SU-DHL-6 (cell line): Measurements from ENCODE around the gene ZNF524.

ENCODE experiments used
- H2AFZ ChIP-seq: fragments of 200-600 bp; sonication (generic); 2 replicates; pipeline ENCODE4 v1.6.1; 2014; ENCODE audit warnings: low read depth, mild to moderate bottlenecking, moderate library complexity, mixed read lengths, antibody characterized with exemption, low read length; ENCODE audit not compliant: severe bottlenecking
- H3F3A ChIP-seq: fragments of 200-600 bp; shearing (Covaris generic); 2 replicates; pipeline ENCODE4 v1.6.0; 2016; ENCODE audit warnings: antibody characterized with exemption, mild to moderate bottlenecking; ENCODE audit not compliant: insufficient read depth
- H3K27ac ChIP-seq: fragments of 200-600 bp; sonication (generic); 2 replicates; pipeline ENCODE4 v1.5.1; 2016; ENCODE audit warnings: low read depth, mild to moderate bottlenecking, low read length, moderate library complexity, mixed read lengths
- H3K27me3 ChIP-seq: fragments of 200-600 bp; sonication (generic), shearing (Covaris generic); 2 replicates; pipeline ENCODE4 v1.6.0; 2014; ENCODE audit warnings: mild to moderate bottlenecking, low read length
- H3K36me3 ChIP-seq: fragments of 200-600 bp; sonication (generic); 2 replicates; pipeline ENCODE4 v1.6.1; 2014; ENCODE audit warnings: mild to moderate bottlenecking, low read length, mixed read lengths
- H3K4me2 ChIP-seq: fragments of 300-600, 200-600 bp; shearing (Covaris generic), sonication (generic); 2 replicates; pipeline ENCODE4 v1.6.0; 2014; ENCODE audit warnings: low read length, low read depth, mild to moderate bottlenecking; ENCODE audit not compliant: poor library complexity, severe bottlenecking
- H3K4me3 ChIP-seq: fragments of 200-600 bp; sonication (generic); 2 replicates; pipeline ENCODE4 v1.5.1; 2014; ENCODE audit warnings: antibody characterized with exemption, low read length, mild to moderate bottlenecking, mixed read lengths; ENCODE audit not compliant: insufficient read depth, poor library complexity, severe bottlenecking
- H3K79me2 ChIP-seq: fragments of 200-600 bp; sonication (generic); 2 replicates; pipeline ENCODE4 v1.6.1; 2014; ENCODE audit warnings: mild to moderate bottlenecking, low read length, moderate library complexity; ENCODE audit not compliant: insufficient read depth
- H3K9ac ChIP-seq: fragments of 200-600 bp; sonication (generic); 2 replicates; pipeline ENCODE4 v1.7.0; 2014; ENCODE audit warnings: mild to moderate bottlenecking, low read length
- H3K9me2 ChIP-seq: fragments of 200-600 bp; sonication (generic); replicated peaks from 2 replicates; pipeline ENCODE4 v1.6.1; 2014; ENCODE audit warnings: low read length; ENCODE audit not compliant: insufficient read depth
- H3K9me3 ChIP-seq: fragments of 200-600 bp; sonication (generic); 2 replicates; pipeline ENCODE4 v1.6.1; 2014; ENCODE audit warnings: low read length, mixed read lengths; ENCODE audit not compliant: insufficient read depth
- H4K20me1 ChIP-seq: fragments of 200-600 bp; sonication (generic); 2 replicates; pipeline ENCODE4 v1.6.1; 2014; ENCODE audit warnings: low read depth, mild to moderate bottlenecking, antibody characterized with exemption, low read length, moderate library complexity, mixed read lengths
- EZH2phosphoT487 ChIP-seq: fragments of 200-600 bp; sonication (generic), shearing (Covaris generic); conservative IDR thresholded peaks from 2 replicates; pipeline ENCODE4 v1.6.1; 2018; ENCODE audit warnings: mild to moderate bottlenecking, antibody characterized with exemption, low read length, moderate library complexity, mixed read lengths
- TF ChIP-seq, protein P1 (sequence below): fragments of 200-600 bp; sonication (generic); IDR thresholded peaks from one replicate; pipeline ENCODE4 v1.5.1; 2017; ENCODE audit warnings: antibody characterized with exemption, mild to moderate bottlenecking, low read length, moderate library complexity; ENCODE audit not compliant: insufficient read depth, poor library complexity, severe bottlenecking

The ZNF524 gene

DNA sequence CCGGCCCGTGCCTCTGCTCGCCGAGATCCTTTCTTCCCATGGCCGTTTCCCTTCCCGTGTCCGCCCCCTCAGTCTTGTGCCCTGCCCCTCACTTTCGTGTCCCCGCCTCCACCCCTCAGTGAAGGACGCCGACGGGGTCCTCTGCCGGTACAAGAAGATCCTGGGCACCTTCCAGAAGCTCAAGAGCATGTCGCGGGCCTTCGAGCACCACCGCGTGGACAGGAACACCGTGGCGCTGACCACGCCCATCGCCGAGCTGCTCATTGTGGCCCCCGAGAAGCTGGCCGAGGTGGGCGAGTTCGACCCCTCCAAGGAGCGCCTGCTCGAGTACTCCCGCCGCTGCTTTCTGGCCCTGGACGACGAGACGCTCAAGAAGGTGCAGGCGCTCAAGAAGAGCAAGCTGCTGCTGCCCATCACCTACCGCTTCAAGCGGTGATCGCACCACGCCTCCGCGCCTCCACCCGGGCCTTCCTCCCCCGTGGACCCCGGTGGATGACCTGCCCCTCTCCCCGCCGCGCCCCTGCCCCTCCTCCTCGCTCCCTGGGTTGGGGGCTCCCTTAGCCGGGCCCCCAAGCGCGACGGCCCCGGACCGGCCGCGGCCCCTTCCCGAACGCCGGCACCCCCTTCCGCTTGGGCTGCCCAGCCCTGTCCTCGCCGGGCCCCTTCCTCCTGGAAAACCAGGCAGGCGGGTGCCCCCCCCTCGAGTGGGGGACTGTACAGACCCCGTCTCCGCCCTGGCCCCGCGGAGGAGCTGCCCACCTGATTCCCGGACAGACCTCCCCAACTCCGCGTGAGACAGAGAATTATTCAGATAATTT is 52.4 kb downstream of the ZNF524 start:
- Histone ChIP-seq H3K27ac (no peak overlapping the region), H3K4me2 (peak overlapping the region; percentile 19)

More for the DNA sequence above, 52.4 kb downstream of the ZNF524 start:
- TF ChIP-seq EZH2phosphoT487: no peak
- TF ChIP-seq, protein P1, sequence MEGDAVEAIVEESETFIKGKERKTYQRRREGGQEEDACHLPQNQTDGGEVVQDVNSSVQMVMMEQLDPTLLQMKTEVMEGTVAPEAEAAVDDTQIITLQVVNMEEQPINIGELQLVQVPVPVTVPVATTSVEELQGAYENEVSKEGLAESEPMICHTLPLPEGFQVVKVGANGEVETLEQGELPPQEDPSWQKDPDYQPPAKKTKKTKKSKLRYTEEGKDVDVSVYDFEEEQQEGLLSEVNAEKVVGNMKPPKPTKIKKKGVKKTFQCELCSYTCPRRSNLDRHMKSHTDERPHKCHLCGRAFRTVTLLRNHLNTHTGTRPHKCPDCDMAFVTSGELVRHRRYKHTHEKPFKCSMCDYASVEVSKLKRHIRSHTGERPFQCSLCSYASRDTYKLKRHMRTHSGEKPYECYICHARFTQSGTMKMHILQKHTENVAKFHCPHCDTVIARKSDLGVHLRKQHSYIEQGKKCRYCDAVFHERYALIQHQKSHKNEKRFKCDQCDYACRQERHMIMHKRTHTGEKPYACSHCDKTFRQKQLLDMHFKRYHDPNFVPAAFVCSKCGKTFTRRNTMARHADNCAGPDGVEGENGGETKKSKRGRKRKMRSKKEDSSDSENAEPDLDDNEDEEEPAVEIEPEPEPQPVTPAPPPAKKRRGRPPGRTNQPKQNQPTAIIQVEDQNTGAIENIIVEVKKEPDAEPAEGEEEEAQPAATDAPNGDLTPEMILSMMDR: no peak
- no peaks in the 10 kb centered on the region for H3K9me3 ChIP-seq
- peaks cover 23% of the 10 kb centered on the region for H3K79me2 ChIP-seq
- H3F3A ChIP-seq: peaks cover 6% of the 10 kb centered on the region; the same call in 1 of the 2 replicates
- no peak overlapping the region for H3K4me3 ChIP-seq
- no peak overlapping the region for H2AFZ ChIP-seq
- H3K9me2 ChIP-seq: no peaks in the 10 kb centered on the region
- H3K9ac ChIP-seq: no peak overlapping the region
- peaks cover 6% of the 10 kb centered on the region; the same call in 1 of the 2 replicates for H3K36me3 ChIP-seq
- H4K20me1 ChIP-seq: peaks cover 7% of the 10 kb centered on the region; the same call in 1 of the 2 replicates
- H3K27me3 ChIP-seq: no peaks in the 10 kb centered on the region
